GM12873 (cell line): ENCODE measurements around the gene LUC7L3.

Source experiments
- CTCF ChIP-seq: IDR thresholded peaks from 2 replicates; pipeline ENCODE4 v1.5.1; 2012; ENCODE audit warnings: low read depth, mild to moderate bottlenecking, moderate library complexity, low read length, control low read depth; ENCODE audit not compliant: insufficient read depth; ENCODE audit errors: missing control alignments

LUC7L3 gene

GRCh38 chr17:50766222-50767023 is 47.0 kb downstream of the LUC7L3 start:
- no peak for TF ChIP-seq CTCF

- TF ChIP-seq CTCF, result no peak
Observed at GRCh38 chr17:50767030-50767429, 47.6 kb downstream of the LUC7L3 start.

- TF ChIP-seq CTCF, result no peak
Observed at GRCh38 chr17:50767446-50767845, 48.0 kb downstream of the LUC7L3 start, which contains the start of gene ANKRD40CL. ANKRD40CL (minus strand) TSS chr17:50767518; CDS start chr17:50766913, 605 bp downstream.

GRCh38 chr17:50768346-50768761 is 49.0 kb downstream of the LUC7L3 start:
- TF ChIP-seq CTCF, result no peak

- no peak for TF ChIP-seq CTCF
Observed at GRCh38 chr17:50769884-50770283, 50.5 kb downstream of the LUC7L3 start.

GRCh38 chr17:50770346-50770745 is 50.9 kb downstream of the LUC7L3 start:
- no peak for TF ChIP-seq CTCF

GRCh38 chr17:50771991-50772785 is 52.8 kb downstream of the LUC7L3 start:
- TF ChIP-seq CTCF, result no peak
